Testis (tissue), 2 donors: ENCODE results near the gene TNS3.

Experiments used
- POLR2A ChIP-seq: fragments of 450-650 bp; IDR thresholded peaks from one replicate; pipeline ENCODE4 v1.6.1; 2017; ENCODE audit warnings: antibody characterized with exemption, mild to moderate bottlenecking, moderate library complexity
- TF ChIP-seq, protein P1 (sequence below), 3 experiments: fragments of 450-650 bp in 2 of 3; fragments of 200-600 bp in 1 of 3; sonication (generic) in 1 of 3; IDR thresholded peaks; one replicate each; pipeline ENCODE4 v1.5.1; 2016 to 2019; ENCODE audit warnings: antibody characterized with exemption in 3 of 3, mild to moderate bottlenecking in 2 of 3, moderate library complexity in 1 of 3

DNA sequence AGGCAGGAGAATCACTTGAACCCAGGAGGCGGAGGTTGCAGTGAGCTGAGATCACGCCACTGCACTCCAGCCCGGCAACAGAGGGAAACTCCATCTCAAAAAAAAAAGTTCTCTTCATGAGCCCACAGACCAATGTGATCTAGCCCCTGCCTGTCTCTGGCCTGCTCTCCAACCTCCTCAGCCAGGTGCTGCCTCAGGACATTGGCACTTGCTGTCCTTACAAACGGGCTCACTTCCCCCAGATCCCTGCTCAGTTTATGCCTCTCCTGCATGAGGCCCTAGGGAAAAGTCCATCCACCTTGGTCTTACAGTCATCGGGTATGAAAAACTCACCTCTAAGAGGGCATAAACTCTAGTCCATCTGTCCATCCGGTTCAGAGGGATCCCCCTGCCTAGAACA lies 32.5 kb downstream of the TNS3 start:
- TF ChIP-seq, protein P1, sequence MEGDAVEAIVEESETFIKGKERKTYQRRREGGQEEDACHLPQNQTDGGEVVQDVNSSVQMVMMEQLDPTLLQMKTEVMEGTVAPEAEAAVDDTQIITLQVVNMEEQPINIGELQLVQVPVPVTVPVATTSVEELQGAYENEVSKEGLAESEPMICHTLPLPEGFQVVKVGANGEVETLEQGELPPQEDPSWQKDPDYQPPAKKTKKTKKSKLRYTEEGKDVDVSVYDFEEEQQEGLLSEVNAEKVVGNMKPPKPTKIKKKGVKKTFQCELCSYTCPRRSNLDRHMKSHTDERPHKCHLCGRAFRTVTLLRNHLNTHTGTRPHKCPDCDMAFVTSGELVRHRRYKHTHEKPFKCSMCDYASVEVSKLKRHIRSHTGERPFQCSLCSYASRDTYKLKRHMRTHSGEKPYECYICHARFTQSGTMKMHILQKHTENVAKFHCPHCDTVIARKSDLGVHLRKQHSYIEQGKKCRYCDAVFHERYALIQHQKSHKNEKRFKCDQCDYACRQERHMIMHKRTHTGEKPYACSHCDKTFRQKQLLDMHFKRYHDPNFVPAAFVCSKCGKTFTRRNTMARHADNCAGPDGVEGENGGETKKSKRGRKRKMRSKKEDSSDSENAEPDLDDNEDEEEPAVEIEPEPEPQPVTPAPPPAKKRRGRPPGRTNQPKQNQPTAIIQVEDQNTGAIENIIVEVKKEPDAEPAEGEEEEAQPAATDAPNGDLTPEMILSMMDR (IDR thresholded peaks at IDR 0.05): no peak
- TF ChIP-seq POLR2A: no peak
